ENCODE measurements around the gene ZDHHC7. TPM values are rescaled to one million over a fixed set of nuclear protein-coding genes. Genes with fewer than 3 reads are reported as not detected.

The ZDHHC7 gene
- total and polyA plus RNA-seq, 2 of the 8 experiments (the other 6 are each of a cell fraction or from before 2014, with no cell fraction given) = 40.5 to 56.3 TPM

GRCh38 chr16:84973236-84973635, 38.1 kb downstream of the ZDHHC7 start (continued):
- no peak for TF ChIP-seq CBX5 (IDR thresholded peaks at IDR 0.05; ENCODE audit: low read depth, low read length)
- TF ChIP-seq GTF2F1 (IDR thresholded peaks at IDR 0.05; ENCODE audit: borderline replicate concordance, low read depth, low read length) = no peak
- no peak for TF ChIP-seq SIX5 (IDR thresholded peaks at IDR 0.05; ENCODE audit: low read depth, low read length)
- TF ChIP-seq TAF7 (optimal IDR thresholded peaks at IDR 0.05; ENCODE audit: borderline replicate concordance, low read depth, low read length) = no peak

Measured in H1 (cell line).